Midbrain (tissue), 1 donor: ENCODE data around the gene GPR158.

ENCODE experiments used
- DNase-seq: peaks from one replicate; lab custom pipeline; 2025; lab: John Stamatoyannopoulos, UW

Gene GPR158

DNA sequence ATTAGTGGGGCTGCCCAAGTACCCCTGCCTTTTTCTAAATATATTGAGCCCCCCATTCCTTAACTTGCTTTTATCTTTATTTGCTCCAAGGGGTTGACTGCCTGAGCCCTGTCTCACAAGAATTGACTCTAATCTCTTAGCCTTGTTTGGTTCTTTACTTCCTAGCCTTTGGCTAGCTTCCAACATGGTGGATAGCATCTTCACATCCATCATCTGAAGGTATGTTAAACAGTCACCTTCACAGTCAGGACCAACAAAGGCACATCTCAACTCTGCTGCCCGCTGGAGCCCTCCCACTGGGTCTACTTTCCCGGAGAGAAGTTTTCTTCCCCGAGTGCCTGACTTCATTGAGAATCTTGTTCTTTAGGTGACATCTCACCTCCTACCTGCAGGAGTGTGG, 329.5 kb downstream of the GPR158 start:
- DNase-seq: no peak

- no peak for DNase-seq
These were observed 330.0 kb downstream of the GPR158 start for GRCh38 chr10:25504838-25505237.

DNA sequence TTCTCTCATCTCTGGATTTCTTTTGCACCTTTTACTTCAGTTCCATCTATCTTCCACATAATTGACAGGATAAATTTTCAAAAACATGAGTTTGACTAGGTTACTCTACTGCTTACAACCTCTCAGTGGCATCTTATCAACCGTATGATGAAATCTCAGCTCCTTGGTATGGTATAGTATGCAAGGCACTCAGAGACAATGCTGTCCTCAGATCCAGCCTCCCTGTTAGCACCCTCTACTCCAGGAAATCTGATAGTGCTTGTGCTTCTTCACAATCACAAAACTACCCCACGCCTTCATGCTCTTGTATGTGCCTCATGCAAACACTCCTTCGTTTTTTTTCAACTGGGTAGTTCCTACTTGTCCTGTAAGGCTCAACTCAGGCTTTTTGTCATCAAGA, 330.7 kb downstream of the GPR158 start:
- no peak for DNase-seq

DNA sequence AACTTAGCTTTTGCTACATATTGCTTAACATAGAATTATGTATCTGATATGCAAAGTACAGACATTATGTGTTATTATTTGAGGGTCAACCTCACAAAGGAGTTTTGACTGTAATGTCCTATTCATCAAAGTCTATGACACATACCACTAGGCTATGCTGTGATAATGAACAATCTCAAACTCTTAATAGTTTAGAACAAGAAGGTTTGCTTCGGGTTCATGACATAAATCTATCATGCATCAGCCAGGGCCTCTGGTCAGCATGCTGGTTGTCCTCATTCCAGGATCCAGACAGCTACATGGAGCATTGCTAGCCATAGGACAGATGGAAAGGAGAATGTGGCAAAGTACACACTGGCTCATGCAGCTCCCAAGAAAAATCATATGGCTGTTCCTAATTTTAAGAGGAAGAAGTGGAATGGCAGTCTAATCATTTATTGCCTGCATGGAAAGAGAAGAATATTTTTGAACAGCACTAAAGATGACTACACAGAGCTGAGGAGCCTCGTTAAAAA, 332.1 kb downstream of the GPR158 start:
- no peak for DNase-seq

DNA sequence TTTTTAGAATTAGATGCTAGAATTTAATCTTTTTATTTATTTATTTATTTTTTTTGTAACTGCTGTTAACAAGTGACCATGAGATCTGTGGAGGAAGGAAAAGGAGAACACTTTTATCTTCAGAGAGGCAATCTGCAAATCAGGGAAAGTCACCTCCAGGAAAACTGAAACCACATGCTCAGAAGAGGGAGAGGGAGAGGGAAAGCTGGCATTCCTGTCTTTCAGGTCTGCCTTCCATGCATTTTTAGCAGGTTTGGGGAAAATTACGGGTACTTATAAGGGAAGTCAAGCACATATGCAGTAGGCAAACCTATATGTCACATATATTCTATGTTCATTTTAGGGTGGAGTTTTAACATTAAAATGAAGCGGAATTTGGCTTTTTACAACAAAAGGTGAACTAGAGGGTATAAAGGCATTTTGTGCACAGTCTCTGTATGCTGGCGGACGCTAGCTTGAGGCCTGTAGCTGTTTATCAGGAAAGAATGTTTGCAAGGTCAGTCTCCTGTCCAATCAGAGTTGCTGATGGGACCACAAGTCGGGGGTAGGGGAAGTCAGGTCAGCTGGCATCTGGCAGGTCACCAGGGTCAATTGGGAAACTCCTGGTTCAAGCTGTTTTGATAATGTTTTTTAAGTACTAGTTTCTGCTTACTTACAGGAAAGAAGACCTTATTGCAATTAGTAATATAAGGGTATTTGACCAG, 333.5 kb downstream of the GPR158 start:
- no peak for DNase-seq

DNA sequence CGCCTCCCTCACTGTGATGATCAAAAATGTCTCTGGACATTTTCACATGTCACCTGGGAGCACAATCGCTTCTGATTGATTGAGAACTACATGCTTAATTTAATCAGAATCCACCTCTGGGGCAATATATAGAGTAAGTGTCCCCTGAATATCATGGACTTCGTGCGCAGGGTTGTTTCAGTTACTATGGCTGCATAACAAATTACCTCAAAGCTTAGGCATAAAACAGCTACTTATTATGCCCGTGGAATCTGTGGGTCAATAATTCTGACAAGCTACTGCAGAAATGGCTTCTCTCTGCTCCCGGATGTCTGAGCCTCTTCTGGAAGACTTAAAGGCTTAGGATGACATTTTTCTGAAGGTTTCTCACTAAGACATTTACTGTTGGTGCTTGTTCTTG, 334.4 kb downstream of the GPR158 start:
- DNase-seq: no peak

DNA sequence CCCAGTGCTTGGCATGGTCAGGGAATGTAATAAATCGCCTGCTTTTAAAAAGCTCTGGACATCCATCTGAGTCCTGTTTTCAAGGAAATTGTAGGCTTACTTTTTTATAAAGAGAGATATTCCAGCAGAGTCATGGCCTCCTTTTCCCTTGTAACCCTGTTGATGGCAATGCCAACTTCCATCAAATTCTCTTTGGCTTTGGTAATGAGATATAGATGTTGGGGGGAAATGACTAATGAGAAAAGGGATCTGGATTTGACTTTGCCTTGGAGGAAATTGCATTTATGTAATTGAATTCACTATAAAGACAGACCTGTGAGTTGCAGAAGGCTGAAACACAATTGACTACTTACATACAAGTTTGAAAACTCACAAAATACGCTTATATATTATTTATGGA, 347.5 kb downstream of the GPR158 start:
- DNase-seq: no peak

GRCh38 chr10:25522946-25523608, 348.3 kb downstream of the GPR158 start:
- DNase-seq: peak; percentile 15

DNA sequence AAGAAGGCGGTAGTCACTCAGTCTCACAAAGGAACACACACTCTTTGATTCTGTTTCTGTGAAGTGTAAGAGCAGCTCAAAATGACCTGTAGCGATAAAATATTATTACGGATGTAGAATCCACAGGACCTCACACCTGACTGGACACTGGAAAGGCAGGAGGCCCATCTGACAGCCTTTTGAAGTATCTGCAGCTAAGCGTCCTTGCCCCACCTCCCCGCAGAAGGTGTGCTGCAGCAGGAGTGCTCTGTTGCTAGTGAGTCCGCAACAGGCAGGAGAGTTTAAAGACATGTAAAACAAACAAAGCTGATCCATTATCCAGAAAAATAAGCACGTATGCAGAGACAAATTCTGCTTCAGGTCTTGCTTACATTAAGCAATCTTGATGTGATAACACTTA, 355.5 kb downstream of the GPR158 start:
- DNase-seq: no peak

DNA sequence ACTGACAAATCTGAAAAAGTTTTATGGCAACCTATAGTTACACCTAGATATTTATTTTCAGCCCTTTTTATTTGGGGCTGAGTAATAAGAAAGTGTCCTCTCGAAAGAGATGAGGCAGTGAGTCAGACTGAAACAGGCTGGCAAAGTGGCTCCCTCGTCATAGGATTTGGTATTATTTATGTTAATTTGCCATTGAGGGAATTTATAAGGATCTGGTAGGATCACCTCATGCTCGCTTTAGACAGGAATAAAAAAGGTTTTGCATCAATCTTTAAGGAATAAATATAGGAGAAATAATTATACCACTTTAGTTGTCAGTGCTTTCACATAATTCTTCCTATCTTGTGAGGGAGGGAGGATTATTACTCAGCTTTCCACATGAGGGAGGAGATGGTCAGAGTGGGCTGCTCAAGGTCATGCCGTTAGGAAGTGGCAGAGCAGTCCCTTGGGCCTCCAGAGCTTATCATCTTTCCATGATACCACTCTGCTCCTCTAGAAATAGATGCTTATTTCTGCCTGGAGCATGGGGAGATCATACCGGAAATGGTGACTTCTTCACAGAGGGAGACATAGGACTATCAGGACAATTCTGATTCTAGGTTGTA, 356.8 kb downstream of the GPR158 start:
- no peak for DNase-seq

GRCh38 chr10:25532213-25532612, 357.4 kb downstream of the GPR158 start:
- DNase-seq: no peak

- no peak for DNase-seq
These were observed 361.2 kb downstream of the GPR158 start for GRCh38 chr10:25536027-25536426.

- peak; percentile 28 for DNase-seq
These were observed 372.6 kb downstream of the GPR158 start for GRCh38 chr10:25547382-25547781.

DNA sequence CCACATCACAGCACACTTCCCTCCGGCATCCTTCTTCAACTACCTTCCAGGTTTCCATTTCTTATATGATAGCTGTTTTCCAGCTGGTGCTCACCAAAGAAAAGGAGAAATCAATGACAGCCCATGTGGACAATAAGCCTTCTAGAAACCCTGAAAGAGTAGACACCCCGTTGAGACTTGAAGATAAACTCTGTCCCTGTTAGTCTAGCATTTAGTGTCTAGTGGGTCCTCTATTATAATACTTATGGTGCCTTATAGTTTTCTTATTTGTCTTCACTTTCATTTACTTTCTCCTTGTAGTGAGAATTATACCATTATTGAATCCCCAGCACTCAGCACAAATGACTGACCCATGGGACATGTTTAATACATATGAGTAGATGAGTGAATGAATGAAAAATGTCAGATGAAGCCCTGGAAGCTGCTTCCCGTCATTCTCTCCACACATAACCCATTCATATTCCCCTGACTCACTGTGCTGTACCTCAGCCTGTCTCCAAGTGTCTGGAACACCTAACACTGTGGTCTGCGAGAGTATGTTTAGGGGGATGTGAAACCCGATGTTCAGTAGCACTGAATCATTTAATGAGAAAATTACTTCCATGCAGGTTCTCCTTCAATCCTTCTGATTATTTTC, 377.6 kb downstream of the GPR158 start:
- DNase-seq: no peak

GRCh38 chr10:25555865-25556264, 381.1 kb downstream of the GPR158 start:
- DNase-seq: no peak

GRCh38 chr10:25556457-25556856, 381.7 kb downstream of the GPR158 start:
- DNase-seq: no peak

GRCh38 chr10:25557136-25557535, 382.3 kb downstream of the GPR158 start:
- no peak for DNase-seq

DNA sequence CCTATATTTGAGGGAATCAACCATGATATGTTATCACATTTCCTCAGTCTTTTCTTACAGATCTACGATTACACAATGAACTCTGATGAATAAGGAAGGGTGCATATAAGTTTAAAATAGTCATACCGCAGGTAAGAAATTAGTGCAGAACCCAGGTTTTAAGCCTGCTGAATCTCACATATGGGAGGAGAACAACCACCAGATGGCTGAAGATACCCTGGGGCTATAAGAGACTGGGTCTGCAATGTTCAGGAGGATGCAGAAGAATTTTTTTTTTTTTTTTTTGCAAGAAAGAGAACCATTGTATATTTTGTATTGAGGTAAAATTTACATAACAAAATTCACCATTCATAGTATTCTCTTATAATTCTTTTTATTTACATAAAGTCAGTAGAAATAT, 387.0 kb downstream of the GPR158 start:
- no peak for DNase-seq

- DNase-seq: no peak
These were observed 387.7 kb downstream of the GPR158 start for GRCh38 chr10:25562547-25562946.

DNA sequence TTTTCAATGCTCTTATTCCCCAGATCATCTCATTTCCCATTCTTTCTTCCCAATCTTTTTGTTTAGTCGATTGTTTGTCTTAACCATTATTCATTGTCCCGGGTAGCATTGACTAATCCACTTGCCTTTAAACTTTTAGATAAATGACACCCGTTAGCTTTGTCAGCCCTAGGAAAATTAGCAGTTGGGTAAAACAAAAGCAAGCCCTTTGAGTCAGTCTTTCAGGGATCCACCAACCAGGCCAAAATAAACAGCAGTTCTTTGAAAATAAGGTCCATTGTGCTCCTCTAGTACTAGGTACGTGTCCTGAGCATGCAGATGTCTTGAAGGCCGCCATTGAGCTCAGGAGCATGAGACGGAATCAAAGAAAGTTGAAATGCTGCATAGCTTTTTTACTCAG, 389.6 kb downstream of the GPR158 start:
- DNase-seq: no peak

DNA sequence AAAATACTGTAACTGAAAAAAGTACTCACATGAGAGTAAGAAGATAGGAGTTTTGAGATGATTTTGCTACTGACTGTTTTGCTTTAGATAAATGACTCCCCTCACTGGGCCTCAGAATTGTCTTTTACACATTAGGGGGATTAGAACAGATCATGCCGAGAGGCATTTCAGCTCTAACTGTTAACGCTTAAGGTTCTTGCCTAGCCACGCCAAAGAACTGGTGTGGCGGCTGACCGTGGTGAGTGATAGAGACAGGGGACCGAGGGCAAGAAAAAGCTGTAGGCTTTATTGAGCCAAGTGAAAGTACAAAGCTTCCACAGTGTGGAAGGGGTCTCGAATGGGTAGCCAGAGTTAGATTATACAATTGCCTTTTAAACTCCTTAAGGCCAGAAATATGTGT, 390.8 kb downstream of the GPR158 start:
- DNase-seq: no peak

- DNase-seq: no peak
These were observed 398.5 kb downstream of the GPR158 start for GRCh38 chr10:25573316-25573715.

DNA sequence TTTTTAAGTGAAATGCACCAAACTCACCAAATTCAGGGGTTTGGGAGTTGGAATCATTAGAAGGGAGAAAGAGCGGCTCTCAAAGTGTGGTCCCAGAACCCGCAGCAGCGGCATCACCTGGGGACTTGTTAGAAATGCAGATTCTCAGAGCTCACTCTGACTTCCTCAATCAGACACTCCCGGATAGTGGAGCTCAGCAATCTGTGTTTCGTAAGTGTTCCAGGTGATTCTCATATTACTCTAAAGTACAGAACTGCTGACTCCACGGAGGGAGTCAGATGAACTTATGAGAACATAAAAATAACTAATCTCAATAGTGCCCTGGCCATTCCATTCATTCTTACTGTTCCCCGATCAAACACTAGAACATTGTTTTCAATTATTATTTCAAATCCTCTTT, 400.5 kb downstream of the GPR158 start:
- no peak for DNase-seq
